ENCODE data around the gene NMU. TPM values are rescaled to one million over a fixed set of nuclear protein-coding genes. Genes with fewer than 3 reads are reported as not detected.
"Not testable (repeated sequence)": the region's sequence is repeated elsewhere in the genome, so short reads cannot be mapped to it uniquely, and the experiment has no call there.

NMU gene
- total RNA-seq, 1 donor from 2014 or later, result not detected

DNA sequence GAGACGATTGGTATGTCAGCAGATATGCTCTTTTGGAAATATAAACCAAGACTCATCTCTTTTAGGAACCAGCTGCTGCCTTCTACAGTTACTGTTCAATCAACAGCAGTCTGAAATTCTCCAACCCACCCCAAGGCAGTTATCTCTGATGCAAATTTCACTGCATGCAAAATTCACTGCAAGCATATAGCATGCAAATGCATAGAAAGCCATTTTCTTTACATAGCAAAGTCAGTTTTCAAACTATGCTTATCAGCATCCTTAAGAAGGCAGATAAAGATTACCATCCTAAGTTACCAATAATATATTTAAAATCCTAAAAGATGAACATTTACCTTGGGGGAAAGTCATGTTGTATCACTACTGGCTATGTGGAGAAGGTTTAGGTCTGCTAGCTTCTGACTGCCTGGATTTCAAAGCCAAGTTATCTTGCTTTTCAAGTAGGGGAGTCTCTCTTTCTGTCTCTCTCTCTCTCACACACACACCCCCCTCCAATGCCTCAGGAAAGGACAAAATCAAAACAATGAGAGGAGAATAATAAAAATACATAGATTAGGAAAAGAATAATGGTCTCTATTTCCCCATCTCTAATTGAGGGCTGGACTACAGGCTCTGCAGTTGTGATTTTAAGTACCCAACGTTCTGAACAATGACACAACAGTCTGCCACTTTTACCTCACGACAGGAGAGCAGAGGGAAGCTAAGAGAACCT lies 1.5 kb downstream of the NMU start:
- intact Hi-C loops (cut with DNase I), result no loop called here
- DNase-seq (ENCODE audit: low spot score), result no peak
- ATAC-seq, result no peak

DNA sequence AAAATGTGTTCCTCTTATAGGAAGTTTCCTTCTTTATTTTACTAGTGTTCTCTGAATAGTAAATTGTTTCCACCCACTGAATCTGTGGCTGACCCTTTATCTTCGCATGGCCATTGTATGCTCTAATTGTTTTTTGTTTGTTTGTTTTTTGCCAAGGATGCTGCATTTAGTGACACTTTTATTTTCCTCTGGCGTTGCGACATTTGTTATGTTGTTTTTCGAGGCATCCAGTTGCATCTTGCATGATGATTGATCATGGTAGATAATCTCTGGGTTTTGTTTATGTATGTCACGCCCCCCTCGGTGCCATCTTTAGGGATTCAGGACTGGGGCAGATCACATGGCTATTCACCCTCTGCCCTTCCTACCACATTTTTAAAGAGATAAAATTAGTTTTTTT lies 2.2 kb downstream of the NMU start:
- intact Hi-C loops (cut with DNase I), result no loop called here
- ATAC-seq (no peak), DNase-seq (ENCODE audit: low spot score) (no peak)

DNA sequence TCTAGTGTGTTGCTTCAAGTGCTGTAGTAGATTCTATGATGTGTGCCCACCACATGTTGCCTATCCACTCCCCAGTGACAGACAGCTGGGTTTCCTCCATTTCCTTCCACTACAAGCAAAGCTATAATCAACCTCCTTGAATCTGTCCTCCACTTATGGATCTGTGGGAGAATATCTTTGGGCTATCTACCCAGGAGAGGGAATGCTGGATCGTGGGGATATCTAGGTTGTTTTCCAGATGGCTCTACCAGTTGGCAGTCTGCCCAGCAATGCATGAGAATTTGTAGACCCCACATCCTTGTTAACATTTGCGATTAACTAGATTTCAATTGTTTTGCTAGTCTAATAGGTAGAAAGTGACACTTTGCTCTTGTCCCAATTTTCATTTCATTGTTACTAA lies 10.3 kb downstream of the NMU start:
- DNase-seq (ENCODE audit: low spot score), result no peak
- ATAC-seq, result no peak
- intact Hi-C loops (cut with DNase I), result no loop called here

DNA sequence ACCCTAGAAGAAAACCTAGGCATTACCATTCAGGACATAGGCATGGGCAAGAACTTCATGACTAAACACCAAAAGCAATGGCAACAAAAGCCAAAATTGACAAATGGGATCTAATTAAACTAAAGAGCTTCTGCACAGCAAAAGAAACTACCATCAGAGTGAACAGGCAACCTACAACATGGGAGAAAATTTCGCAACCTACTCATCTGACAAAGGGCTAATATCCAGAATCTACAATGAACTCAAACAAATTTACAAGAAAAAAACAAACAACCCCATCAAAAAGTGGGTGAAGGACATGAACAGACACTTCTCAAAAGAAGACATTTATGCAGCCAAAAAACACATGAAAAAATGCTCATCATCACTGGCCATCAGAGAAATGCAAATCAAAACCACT lies 12.0 kb downstream of the NMU start:
- not testable (repeated sequence) for ATAC-seq; DNase-seq (ENCODE audit: low spot score)

DNA sequence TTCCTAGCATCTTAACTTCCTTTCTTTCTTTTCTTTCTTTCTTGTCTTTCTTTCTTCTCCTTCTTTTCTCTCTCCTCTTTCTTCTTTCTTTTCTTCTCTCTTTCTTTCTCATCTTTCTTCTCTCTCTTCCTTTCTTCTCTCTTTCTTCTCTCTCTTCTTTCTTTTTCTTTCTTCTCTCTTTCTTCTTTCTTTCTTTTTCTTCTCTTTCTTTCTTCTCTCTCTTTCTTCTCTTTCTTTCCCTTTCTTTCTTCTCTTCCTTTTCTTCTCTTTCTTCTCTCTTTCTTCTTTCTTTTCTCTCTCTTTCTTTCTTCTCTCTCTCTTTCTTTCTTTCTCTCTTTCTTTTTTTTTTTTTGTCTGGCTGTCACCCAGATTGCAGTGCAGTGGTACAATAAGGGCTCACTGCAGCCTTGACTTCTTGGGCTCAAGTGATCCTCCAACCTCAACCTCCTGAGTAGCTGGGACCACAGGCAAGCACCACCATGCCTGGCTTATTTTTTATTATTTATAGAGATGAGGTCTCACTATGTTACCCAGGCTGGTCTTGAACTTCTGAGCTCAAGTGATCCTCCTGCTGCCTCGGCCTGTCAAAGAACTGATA lies 17.5 kb downstream of the NMU start:
- DNase-seq (ENCODE audit: low spot score), result no peak
- intact Hi-C loops (cut with DNase I), result no loop called here
- ATAC-seq, result no peak

More for the DNA sequence above, 12.0 kb downstream of the NMU start:
- intact Hi-C loops (cut with DNase I), result not testable (repeated sequence)

DNA sequence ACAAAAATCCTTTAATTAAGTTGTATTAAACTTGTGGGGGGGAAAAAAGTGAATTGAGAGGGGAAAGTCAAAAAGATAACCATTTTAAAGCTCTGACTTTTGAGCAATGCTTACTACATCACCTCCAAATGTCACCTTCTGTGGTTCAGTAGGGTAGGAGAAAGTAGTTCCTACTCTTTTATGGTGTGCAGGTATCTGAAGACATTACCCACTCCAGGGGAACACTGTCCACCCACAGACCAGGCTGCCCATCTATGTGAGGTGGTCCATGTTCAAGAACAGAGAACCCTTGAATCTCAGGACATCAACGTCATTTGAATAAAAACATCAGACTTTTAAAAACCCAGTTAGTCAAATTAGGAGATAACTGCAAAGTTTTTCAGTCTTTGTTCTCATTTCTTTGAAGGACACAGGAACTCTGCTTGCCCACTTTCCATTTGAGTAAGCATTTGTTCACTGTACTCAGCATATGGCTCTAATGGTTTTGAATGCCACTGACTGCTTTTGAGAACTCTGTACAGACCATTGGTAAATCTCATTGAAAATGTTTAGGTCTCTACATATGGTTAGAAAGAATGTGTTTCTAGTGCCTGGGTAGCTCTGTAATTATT lies 18.4 kb downstream of the NMU start:
- intact Hi-C loops (cut with DNase I), result no loop called here
- no peak for ATAC-seq

DNA sequence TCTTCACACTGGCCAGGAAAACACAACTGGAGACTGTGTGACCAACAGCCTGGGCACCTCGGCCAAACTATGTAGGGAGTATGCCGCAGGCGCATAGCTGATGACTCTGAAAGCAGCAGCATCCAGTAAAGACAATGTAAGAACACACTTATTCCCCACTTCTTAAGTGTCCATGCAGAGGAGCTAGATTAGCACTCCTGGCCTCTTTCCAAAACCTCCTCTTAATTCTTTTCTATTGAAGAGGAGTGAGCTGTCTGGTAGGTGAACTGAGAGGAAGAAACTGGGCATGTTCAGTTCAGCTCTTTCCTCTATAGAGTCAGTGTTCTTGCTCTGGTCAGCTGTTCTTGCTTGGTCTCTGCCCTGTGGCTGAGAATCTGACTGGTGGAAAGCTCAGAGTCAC lies 21.1 kb downstream of the NMU start:
- intact Hi-C loops (cut with DNase I), result no loop called here
- DNase-seq (ENCODE audit: low spot score) (no peak), ATAC-seq (no peak)

More for the DNA sequence above, 18.4 kb downstream of the NMU start:
- no peak for DNase-seq (ENCODE audit: low spot score)

DNA sequence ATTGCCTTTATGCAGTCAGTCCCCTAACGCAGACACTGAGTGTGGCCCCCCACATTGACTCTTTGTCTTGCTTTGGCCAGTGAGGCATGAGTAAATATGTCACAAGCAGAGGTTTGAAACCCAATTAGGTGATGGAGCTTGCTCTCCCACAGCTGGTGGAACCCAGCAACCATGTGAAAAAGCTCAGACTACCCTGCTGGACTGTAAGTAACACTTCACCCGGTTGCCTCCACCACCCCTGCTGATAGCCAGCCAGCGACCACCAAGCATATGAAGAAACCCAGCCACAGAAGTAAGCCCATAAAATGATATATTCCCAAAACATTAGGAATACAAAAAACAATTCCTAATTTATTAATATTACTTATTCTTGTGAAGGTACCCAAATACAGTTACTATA lies 22.5 kb downstream of the NMU start:
- no peak for DNase-seq (ENCODE audit: low spot score)
- no peak for ATAC-seq
- intact Hi-C loops (cut with DNase I), result no loop called here

DNA sequence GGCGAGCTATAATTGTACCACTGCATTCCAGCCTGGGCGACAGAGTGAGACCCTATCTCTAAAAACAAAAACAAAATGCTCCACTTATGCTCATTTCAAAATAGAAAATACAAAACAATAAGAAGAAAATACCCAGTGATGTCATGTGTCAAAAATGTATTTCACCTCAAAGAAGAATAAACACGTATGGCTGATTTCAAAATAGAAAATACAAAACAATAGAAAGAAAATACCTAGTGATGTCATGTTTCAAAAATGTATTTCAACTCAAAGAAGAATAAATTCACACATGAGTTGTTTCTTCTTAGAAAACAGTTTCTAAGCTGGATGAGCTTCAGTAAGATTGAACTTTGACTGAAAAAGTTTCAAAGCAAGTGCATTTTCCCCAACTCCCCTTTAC lies 23.8 kb downstream of the NMU start:
- no peak for DNase-seq (ENCODE audit: low spot score)
- intact Hi-C loops (cut with DNase I), result no loop called here

DNA sequence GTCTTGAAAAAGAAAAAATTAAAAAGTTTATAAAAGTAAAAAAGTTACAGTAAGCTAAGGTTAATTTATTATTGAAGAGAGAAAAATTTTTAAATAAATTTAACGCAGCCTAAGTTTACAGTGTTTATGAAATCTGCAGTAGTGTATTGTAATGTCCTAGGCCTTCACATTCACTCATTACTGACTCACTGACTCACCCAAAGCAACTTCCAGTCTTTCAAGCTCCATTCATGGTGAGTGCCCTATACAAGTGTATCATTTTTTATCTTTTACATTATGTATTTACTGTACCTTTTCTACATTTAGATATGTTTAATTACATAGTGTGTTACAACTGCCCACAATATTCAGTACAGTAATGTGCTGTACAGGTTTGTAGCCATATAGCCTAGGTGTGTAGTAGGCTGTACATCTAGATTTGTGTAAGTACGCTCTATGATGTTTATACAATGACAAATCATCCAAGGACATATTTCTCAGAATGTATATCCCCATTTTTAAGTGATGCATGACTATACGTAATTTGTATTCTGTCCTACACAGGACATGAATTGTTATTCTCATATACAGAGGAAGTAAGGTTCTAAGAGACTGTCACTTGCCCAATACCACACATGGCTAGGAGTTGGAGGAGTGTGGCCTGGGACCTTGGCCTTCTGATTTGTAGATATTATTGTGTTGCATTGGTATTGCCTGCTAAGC lies 24.6 kb downstream of the NMU start:
- ATAC-seq, result no peak
- intact Hi-C loops (cut with DNase I), result no loop called here
- no peak for DNase-seq (ENCODE audit: low spot score)

More for the DNA sequence above, 23.8 kb downstream of the NMU start:
- no peak for ATAC-seq

DNA sequence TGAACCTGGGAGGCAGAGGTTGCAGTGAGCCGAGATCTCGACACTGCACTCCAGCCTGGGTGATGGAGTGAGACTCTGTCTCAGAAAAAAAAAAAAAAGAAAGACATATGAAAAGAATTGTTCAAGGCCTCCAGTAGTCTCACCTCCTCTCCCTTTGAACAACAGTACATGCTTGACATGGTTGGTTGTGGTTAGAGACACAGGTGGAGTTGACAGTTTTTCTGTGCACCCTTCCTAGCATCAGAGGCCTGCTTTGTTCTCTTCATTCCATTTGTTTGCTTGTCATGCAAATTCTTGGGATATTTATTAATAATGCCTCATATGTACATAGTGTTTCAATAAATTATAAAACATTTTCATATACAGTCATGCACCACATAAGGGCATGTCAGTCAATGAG lies 25.7 kb downstream of the NMU start:
- ATAC-seq, result no peak
- no peak for DNase-seq (ENCODE audit: low spot score)
- intact Hi-C loops (cut with DNase I), result no loop called here

DNA sequence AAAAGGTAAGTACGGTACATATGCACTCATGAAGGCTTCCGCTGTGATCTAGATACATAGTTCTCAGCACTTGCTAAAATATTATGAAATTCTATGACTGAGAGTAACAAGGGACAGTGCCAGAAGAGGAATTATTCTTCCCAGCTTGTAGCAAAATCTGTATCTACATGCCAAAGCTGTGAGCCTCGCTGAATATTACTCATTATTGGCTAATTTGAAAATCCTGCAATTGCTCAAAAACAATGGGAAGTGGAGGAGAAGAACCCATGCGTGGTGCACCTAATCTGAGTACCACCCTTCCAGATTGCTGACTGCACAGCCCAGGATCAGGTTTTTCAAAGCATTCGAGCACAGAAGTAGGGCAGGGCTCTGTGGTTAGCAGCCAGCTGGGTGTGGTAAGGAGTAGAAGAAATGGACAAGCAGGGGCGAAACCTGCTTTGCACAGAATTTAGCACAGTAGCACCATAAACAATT lies 26.7 kb downstream of the NMU start:
- DNase-seq (ENCODE audit: low spot score), result no peak
- no peak for ATAC-seq
- intact Hi-C loops (cut with DNase I), result no loop called here

DNA sequence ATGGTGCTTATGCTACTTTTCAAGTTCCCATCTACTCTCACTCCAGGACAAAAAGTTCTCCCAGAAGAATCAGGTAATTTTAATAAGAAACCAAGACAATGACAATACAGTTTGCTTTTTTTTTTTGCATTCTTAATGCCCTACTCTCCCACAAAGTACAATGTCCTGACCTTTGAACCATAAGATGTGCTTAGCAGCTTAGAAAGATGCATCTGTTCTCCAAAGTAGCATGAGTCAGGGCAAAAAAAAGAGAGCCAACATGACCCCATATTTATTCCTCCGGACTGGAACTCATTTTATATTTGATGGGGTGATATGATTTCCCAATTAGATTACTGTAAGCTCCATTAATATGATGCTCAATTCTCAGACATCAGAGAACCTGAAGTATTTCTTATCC lies 27.5 kb downstream of the NMU start:
- DNase-seq (ENCODE audit: low spot score) (no peak), ATAC-seq (no peak)
- intact Hi-C loops (cut with DNase I), result no loop called here

DNA sequence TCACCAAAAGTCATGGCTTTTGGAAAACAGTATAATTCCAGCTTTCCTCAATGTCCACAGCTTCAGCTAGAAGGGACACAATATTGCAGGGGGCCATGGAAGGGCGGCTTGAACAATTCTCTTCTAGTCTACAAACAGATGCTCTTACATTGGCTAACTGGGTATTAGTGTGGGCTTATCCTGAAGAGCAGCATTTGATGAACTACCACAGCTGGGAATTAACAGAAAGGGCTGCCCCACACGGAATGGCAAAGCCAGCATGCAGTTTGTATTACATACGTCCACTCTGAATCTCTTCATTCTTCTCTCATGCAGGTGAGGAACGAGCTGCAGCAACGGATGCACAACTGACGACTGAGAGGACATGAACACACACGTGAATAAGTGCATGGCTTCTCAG lies 31.1 kb downstream of the NMU start:
- intact Hi-C loops (cut with DNase I), result no loop called here
- DNase-seq (ENCODE audit: low spot score), result no peak
- ATAC-seq, result no peak

DNA sequence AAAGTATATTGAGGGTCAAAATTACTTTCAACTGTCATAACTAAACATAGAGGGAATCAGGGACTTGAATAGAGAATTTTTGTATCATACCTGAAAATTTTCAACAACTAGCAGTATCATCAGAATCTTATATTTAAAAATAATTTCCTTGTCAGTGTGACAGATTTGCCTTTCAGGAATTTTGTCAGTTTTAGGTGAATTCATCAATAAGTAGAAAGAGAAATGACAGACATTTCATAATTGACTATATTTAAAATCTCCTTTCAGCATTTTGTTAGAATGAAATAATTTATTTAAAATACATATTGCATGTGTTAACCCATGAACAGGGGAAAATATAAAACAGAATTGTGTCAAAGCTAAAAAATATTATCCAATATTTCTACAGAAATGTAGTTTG lies 35.5 kb downstream of the NMU start:
- DNase-seq (ENCODE audit: low spot score), result no peak
- ATAC-seq, result no peak
- intact Hi-C loops (cut with DNase I), result no loop called here

DNA sequence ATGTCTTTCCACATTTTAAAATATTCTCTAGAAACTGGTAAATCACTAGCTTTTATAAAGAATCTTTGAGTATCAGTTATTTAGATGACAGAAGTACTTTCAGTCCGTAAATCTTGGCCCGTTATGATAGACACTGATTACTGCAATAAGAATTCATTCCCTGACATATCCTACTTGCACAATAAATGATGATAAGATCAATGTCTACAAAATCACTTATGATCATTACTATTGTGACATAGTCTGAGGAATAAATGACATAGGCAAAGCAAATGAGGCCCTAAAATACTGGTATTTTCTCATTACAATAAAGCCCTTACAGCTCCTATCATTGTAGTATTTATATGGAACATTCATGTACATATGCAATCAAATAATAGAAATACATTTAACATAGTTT lies 37.5 kb downstream of the NMU start:
- ATAC-seq (no peak), DNase-seq (ENCODE audit: low spot score) (no peak)
- intact Hi-C loops (cut with DNase I), result no loop called here

DNA sequence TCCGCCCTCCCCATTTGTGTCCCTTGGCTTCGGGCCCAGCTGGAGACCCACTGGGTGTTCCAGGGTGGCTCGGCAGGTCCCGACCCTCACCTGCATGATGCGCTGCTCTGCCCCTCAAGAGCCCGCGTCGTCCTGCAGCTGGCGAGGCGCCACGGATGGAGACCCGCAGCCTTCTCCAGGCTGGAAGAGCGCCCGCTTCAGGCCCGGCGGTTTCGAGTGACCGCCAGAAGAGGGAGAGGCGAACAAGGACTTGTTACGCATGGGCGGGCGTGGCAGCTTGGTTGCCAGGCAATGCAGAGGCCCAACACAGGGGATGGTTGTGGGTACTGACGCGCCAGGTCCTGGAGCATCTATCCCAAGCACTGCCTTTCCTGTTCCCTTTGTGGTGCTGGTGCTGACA lies 44.1 kb downstream of the NMU start, which contains the start of gene PDCL2:
TSS of gene PDCL2 (minus strand) at position 232 of the 400 bp plus-strand sequence. CDS start at position 96, 136 bp downstream.
- intact Hi-C loops (cut with DNase I), result no loop called here
- DNase-seq (ENCODE audit: low spot score), result no peak
- no peak for ATAC-seq

DNA sequence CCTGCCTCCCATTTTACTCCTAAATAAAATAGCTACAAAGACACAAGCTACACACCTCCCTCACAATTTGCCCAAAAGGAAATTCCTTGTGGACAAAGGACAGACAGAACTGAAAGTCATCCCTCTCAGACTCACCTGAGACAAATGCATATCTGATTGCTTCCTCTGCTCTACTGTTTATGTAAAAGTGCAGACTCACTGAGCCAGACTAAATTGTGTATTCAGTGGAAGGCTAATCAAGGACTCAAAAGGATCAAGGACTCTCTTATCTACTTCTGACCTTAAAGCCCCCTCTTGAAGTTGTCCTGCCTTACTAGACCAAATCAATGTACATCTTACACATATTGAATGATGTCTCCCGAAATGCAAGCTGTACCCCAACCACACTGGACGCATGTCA lies 47.9 kb downstream of the NMU start:
- intact Hi-C loops (cut with DNase I), result no loop called here
- DNase-seq (ENCODE audit: low spot score) (no peak), ATAC-seq (no peak)

DNA sequence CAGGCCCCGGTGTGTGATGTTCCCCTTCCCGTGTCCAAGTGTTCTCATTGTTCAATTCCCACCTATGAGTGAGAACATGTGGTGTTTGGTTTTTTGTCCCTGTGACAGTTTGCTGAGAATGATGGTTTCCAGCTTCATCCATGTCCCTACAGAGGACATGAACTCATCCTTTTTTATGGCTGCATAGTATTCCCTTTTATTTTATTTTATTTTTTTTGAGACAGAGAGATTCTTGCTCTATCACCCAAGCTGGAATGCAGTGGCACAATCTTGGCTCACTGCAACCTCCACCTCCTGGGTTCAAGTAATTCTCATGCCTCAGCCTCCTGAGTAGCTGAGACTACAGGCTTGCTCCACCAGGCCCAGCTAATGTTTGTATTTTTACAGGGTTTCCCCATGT lies 53.3 kb downstream of the NMU start:
- DNase-seq (ENCODE audit: low spot score); intact Hi-C loops (cut with DNase I); ATAC-seq: not testable (repeated sequence)

Data from sciatic nerve (tissue), 2 donors.